GM12878 (cell line): ENCODE results near the gene POU5F1. TPM values are rescaled to one million over a fixed set of nuclear protein-coding genes. Genes with fewer than 3 reads are reported as not detected.
"Not testable (repeated sequence)": the region's sequence is repeated elsewhere in the genome, so short reads cannot be mapped to it uniquely, and the experiment has no call there.

Experiments
- ATAC-seq: fragments of 200-7000 bp; cut with Tn5 transposase; 3 replicates; pipeline ENCODE4 v1.9.1; 2020; ENCODE audit warnings: mild to moderate bottlenecking, moderate library complexity
- BruUV-seq: library from RNA; stranded (reverse); fragments of 400-500 nt; replicated peaks from 2 replicates; lab custom pipeline; 2021; lab: Mats Ljungman, UMichigan
- CTCF ChIA-PET: fragments of 300-600 bp; sonication (Branson Sonifier 250); formaldehyde crosslinking; extraction: SDS; loops from one replicate; lab custom pipeline; 2021; ENCODE audit warnings: inconsistent platforms; lab: Yijun Ruan, JAX
- POLR2A ChIA-PET: fragments of 350-600 bp; formaldehyde crosslinking; extraction: SDS; loops from one replicate; lab custom pipeline; 2021; ENCODE audit warnings: inconsistent platforms; lab: Charles Lee
- RAD21 ChIA-PET: fragments of 300-600 bp; sonication (Branson Sonifier 250); formaldehyde crosslinking; loops from one replicate; lab custom pipeline; 2023; ENCODE audit warnings: antibody characterized with exemption; ENCODE audit not compliant: unreplicated experiment; lab: Charles Lee
- SMC1A ChIA-PET: fragments of 300-600 bp; sonication (Branson Sonifier 250); formaldehyde crosslinking; loops from one replicate; lab custom pipeline; 2023; ENCODE audit not compliant: unreplicated experiment, uncharacterized antibody; lab: Charles Lee
- DNase-seq: peaks from one replicate; pipeline ENCODE4 v3.0.0-alpha.2; 2011; ENCODE audit warnings: low read depth, low spot score
- FAIRE-seq: peaks from 3 replicates; lab custom pipeline; 2011; peaks lifted over from hg19 to GRCh38; lab: Jason Lieb, UNC
- H2AFZ ChIP-seq: 2 replicates; pipeline ENCODE4 v1.6.0; 2011; ENCODE audit warnings: low read depth, low read length, control low read depth; ENCODE audit not compliant: control insufficient read depth
- H3K27ac ChIP-seq: 2 replicates; pipeline ENCODE4 v1.5.1; 2011; ENCODE audit warnings: control low read depth; ENCODE audit not compliant: control insufficient read depth, insufficient read depth
- H3K27me3 ChIP-seq, 2 experiments: replicated peaks in 1 of 2; 2 replicates each; pipeline versions ENCODE4 v1.6.0 to v1.6.1; 2011; ENCODE audit warnings: low read length in 1 of 2; ENCODE audit not compliant: control insufficient read depth in 2 of 2, insufficient read depth in 2 of 2
- H3K36me3 ChIP-seq, 2 experiments: 2 replicates each; pipeline ENCODE4 v1.5.1; 2011; ENCODE audit warnings: low read length in 1 of 2; ENCODE audit not compliant: control insufficient read depth in 2 of 2, insufficient read depth in 2 of 2
- H3K4me1 ChIP-seq: 2 replicates; pipeline ENCODE4 v1.6.1; 2011; ENCODE audit warnings: mild to moderate bottlenecking, low read length, moderate library complexity, mixed read lengths; ENCODE audit not compliant: control insufficient read depth, insufficient read depth
- H3K4me2 ChIP-seq: 2 replicates; pipeline ENCODE4 v1.6.0; 2011; ENCODE audit warnings: control low read depth; ENCODE audit not compliant: control insufficient read depth, insufficient read depth
- H3K4me3 ChIP-seq: fragments of 200-600 bp; sonication (generic); 2 replicates; pipeline ENCODE4 v1.5.1; 2016
- H3K79me2 ChIP-seq: 2 replicates; pipeline ENCODE4 v1.6.0; 2011; ENCODE audit warnings: low read length; ENCODE audit not compliant: control insufficient read depth, insufficient read depth
- H3K9ac ChIP-seq: 2 replicates; pipeline ENCODE4 v1.8.0; 2011; ENCODE audit warnings: low read length, control low read depth, mixed read lengths; ENCODE audit not compliant: control insufficient read depth, insufficient read depth
- H3K9me3 ChIP-seq: replicated peaks from 3 replicates; pipeline ENCODE4 v1.5.1; 2011; ENCODE audit warnings: mild to moderate bottlenecking, low read length; ENCODE audit not compliant: control insufficient read depth, insufficient read depth
- H4K20me1 ChIP-seq: 2 replicates; pipeline ENCODE4 v1.6.0; 2011; ENCODE audit not compliant: control insufficient read depth, insufficient read depth
- ATF2 ChIP-seq: IDR thresholded peaks from 2 replicates; pipeline ENCODE4 v1.6.1; 2012; ENCODE audit warnings: low read length, inconsistent platforms
- ATF7 ChIP-seq: fragments of 450-650 bp; IDR thresholded peaks from 2 replicates; pipeline ENCODE4 v1.6.1; 2016; ENCODE audit warnings: low read depth, mild to moderate bottlenecking
- CREB1 ChIP-seq: IDR thresholded peaks from 2 replicates; pipeline ENCODE4 v1.6.1; 2012; ENCODE audit warnings: low read depth, mild to moderate bottlenecking, inconsistent platforms
- E2F8 ChIP-seq: fragments of 450-650 bp; IDR thresholded peaks from 2 replicates; pipeline ENCODE4 v1.6.1; 2018; ENCODE audit warnings: mild to moderate bottlenecking, low read depth, moderate library complexity; ENCODE audit not compliant: partially characterized antibody
- ESRRA ChIP-seq: IDR thresholded peaks from 2 replicates; pipeline ENCODE4 v1.6.1; 2012; ENCODE audit warnings: mild to moderate bottlenecking, low read length, improper control_type of control experiment
- EZH2 ChIP-seq: IDR thresholded peaks from 2 replicates; pipeline ENCODE4 v1.6.1; 2012; ENCODE audit warnings: low read depth, mild to moderate bottlenecking, control low read depth, inconsistent platforms, low read length, borderline replicate concordance; ENCODE audit not compliant: control insufficient read depth
- IKZF2 ChIP-seq, 2 experiments: fragments of 450-650 bp; IDR thresholded peaks; 2 replicates each; pipeline ENCODE4 v1.6.1; 2017; ENCODE audit warnings: mild to moderate bottlenecking in 2 of 2, moderate library complexity in 2 of 2
- NBN ChIP-seq: fragments of 450-650 bp; IDR thresholded peaks from 2 replicates; pipeline ENCODE4 v1.6.1; 2016
- RAD51 ChIP-seq: fragments of 450-650 bp; IDR thresholded peaks from 2 replicates; pipeline ENCODE4 v1.6.1; 2016; ENCODE audit warnings: moderate library complexity, mild to moderate bottlenecking, inconsistent platforms
- RUNX3 ChIP-seq: IDR thresholded peaks from 2 replicates; pipeline ENCODE4 v1.6.1; 2012; ENCODE audit warnings: low read length, inconsistent platforms
- SMAD1 ChIP-seq: fragments of 450-650 bp; IDR thresholded peaks from 2 replicates; pipeline ENCODE4 v1.6.1; 2018; ENCODE audit warnings: mild to moderate bottlenecking, low read depth; ENCODE audit not compliant: partially characterized antibody
- SREBF1 ChIP-seq: IDR thresholded peaks from 2 replicates; pipeline ENCODE4 v1.6.1; 2012; ENCODE audit warnings: mild to moderate bottlenecking, low read length
- STAT1 ChIP-seq: fragments of 450-650 bp; conservative IDR thresholded peaks from 2 replicates; pipeline ENCODE4 v1.6.1; 2014; ENCODE audit warnings: antibody characterized with exemption, mild to moderate bottlenecking
- TCF12 ChIP-seq: IDR thresholded peaks from 2 replicates; pipeline ENCODE4 v1.6.1; 2011; ENCODE audit warnings: low read depth, mild to moderate bottlenecking, low read length
- TCF3 ChIP-seq: IDR thresholded peaks from 2 replicates; pipeline ENCODE4 v1.6.1; 2012; ENCODE audit warnings: low read depth, mild to moderate bottlenecking, low read length, borderline replicate concordance; ENCODE audit not compliant: insufficient read depth
- WGBS: methylation state at CpG from one replicate; pipeline ENCODE4 v1.1.6; 2016; ENCODE audit warnings: low lambda C conversion rate; ENCODE audit not compliant: insufficient replicate concordance, insufficient coverage; ENCODE audit errors: missing lambda C conversion rate; 5-methylcytosine and 5-hydroxymethylcytosine counted together
- in situ Hi-C: fragments of 300-500 bp; cut with MboI; formaldehyde crosslinking; loops from 9 replicates; pipeline ENCODE4 v1.14.3; 2018; ENCODE audit warnings: mixed read lengths
- intact Hi-C: fragments of 100-400 bp; cut with micrococcal nuclease; formaldehyde crosslinking; loops from one replicate; pipeline ENCODE4 v1.14.2; 2022; ENCODE audit not compliant: unreplicated experiment
- polyA plus RNA-seq, 11 experiments: library from polyadenylated mRNA; depleted of rRNA in 4 of 11; unstranded in 6 of 11; stranded (reverse) in 5 of 11; fragments of >200 nt; fragmentation: Nextera tagmentation in 4 of 11; fragmentation: Illumina TruSeq in 1 of 11; extraction: Ambion mirVana in 4 of 11; extraction: Trizol in 1 of 11; gene quantifications; 1 replicate in 1 of 11; 2 replicates in 10 of 11; pipeline versions ENCODE4 v1.2.1 to v1.2.3, GENCODE V29; 2011 to 2016; ENCODE audit warnings: inconsistent platforms in 2 of 11, missing spikeins in 2 of 11, low read depth in 1 of 11
- total RNA-seq, 4 experiments: library from RNA; depleted of rRNA in 3 of 4; stranded (reverse); fragments of >200 nt in 3 of 4; fragmentation: Illumina TruSeq in 1 of 4; extraction: Trizol in 1 of 4; gene quantifications; 2 replicates each; pipeline versions ENCODE4 v1.2.1 to v1.2.3, GENCODE V29; 2013 to 2021

Gene POU5F1
- total and polyA plus RNA-seq, 10 of the 15 experiments (the other 5 are each of a cell fraction or from before 2014, with no cell fraction given) = 1.4 to 5.5 (median 3.2) TPM

- BruUV-seq = no TSS peak
- Histone ChIP-seq H3K9me3 (no peaks in the 10 kb centered on the region), H3K36me3 (no peaks in the 10 kb centered on the region), H3K27me3 (no peaks in the 10 kb centered on the region), H3K4me1 (peaks cover 21% of the 10 kb centered on the region), H3K79me2 (no peaks in the 10 kb centered on the region), H3K27ac (no peak overlapping the region), H2AFZ (no peak overlapping the region), H3K9ac (no peak overlapping the region), H4K20me1 (no peaks in the 10 kb centered on the region), H3K4me3 (no peak overlapping the region), H3K4me2 (peak overlapping the region; percentile 19; the same call in 1 of the 2 replicates)
- peak; percentile 62 for ATAC-seq
- no peak for TF ChIP-seq CREB1
- TF ChIP-seq RUNX3 = peak; percentile 38
- TF ChIP-seq ATF2 = no peak
- 0 out of 2 replicates have a peak, but pooled peaks have one; percentile 14 for TF ChIP-seq TCF12
- TF ChIP-seq ESRRA = no peak
- no peak for TF ChIP-seq EZH2
- no peak; a peak in 1 of 4 replicates for TF ChIP-seq IKZF2 (IDR thresholded peaks at IDR 0.05)
- TF ChIP-seq TCF3 = peak; percentile 77; the same call in 1 of the 2 replicates
- TF ChIP-seq ATF7 = 0 out of 2 replicates have a peak, but pooled peaks have one; percentile 17
- no peak for TF ChIP-seq RAD51
- no peak for TF ChIP-seq SMAD1
- no peak for TF ChIP-seq SREBF1
- TF ChIP-seq STAT1 = no peak
- TF ChIP-seq E2F8 = no peak
- no peak for TF ChIP-seq NBN
- in situ Hi-C loops (loop anchor here (5.0 kb wide), 1 partner anchor 53 kb away; the partner anchor contains the start of gene PSORS1C2), intact Hi-C loops (no loop called here)
- no peak for FAIRE-seq
- no peak for DNase-seq
- POLR2A ChIA-PET = interaction anchor here (0.5 to 1.0 kb wide), 3 partner anchors 17 to 52 kb away, joined by 3 to 5 read pairs (median 3); partner anchors contain the start of gene PSORS1C2
- 2% methylated on average over 4 of the region's 4 CpGs for WGBS
- CTCF ChIA-PET = interaction anchor here (0.6 to 14.6 kb wide), 2 partner anchors 53 to 842 kb away, joined by 3 to 326 read pairs; partner anchors contain the start of gene PSORS1C2
- SMC1A ChIA-PET = interaction anchor here (0.7 to 5.2 kb wide), 6 partner anchors 22 to 182 kb away, joined by 3 to 52 read pairs (median 4); partner anchors contain the start of genes CCHCR1, PSORS1C2 and TCF19
- RAD21 ChIA-PET = interaction anchor here (0.8 to 1.4 kb wide), 2 partner anchors 25 to 30 kb away, joined by 3 to 4 read pairs; no protein-coding TSS in a partner anchor
Observed at GRCh38 chr6:31190488-31190887, 20.0 kb upstream of the POU5F1 start.

GRCh38 chr6:31189223-31189622 is 18.7 kb upstream of the POU5F1 start:
- ChIA-PET CTCF (interaction anchor here (1.0 to 14.6 kb wide), 3 partner anchors 8 to 52 kb away, joined by 3 to 326 read pairs (median 3); partner anchors contain the start of gene PSORS1C2), RAD21 (interaction anchor here (1.0 kb wide), 1 partner anchor 41 kb away, joined by 3 read pairs; no protein-coding TSS in a partner anchor), SMC1A (interaction anchor here (5.2 kb wide), 1 partner anchor 52 kb away, joined by 52 read pairs; the partner anchor contains the start of gene PSORS1C2)
- H3K79me2 ChIP-seq, in situ Hi-C loops, intact Hi-C loops, H3K9me3 ChIP-seq, H4K20me1 ChIP-seq, ATAC-seq, H3K36me3 ChIP-seq, H3K27ac ChIP-seq, H3K27me3 ChIP-seq, BruUV-seq, H3K9ac ChIP-seq, H3K4me2 ChIP-seq, H3K4me3 ChIP-seq, DNase-seq, FAIRE-seq, POLR2A ChIA-PET, H2AFZ ChIP-seq: not testable (repeated sequence)
- 95% methylated on average over 3 of the region's 3 CpGs for WGBS
- H3K4me1 ChIP-seq = peaks cover 21% of the 10 kb centered on the region
